Measurements from ENCODE around the gene MORN1. TPM values are rescaled to one million over a fixed set of nuclear protein-coding genes. Genes with fewer than 3 reads are reported as not detected.

Gene MORN1
- total and polyA plus RNA-seq, 2 experiments from 2014 or later = 4.5 to 9.4 TPM

DNA sequence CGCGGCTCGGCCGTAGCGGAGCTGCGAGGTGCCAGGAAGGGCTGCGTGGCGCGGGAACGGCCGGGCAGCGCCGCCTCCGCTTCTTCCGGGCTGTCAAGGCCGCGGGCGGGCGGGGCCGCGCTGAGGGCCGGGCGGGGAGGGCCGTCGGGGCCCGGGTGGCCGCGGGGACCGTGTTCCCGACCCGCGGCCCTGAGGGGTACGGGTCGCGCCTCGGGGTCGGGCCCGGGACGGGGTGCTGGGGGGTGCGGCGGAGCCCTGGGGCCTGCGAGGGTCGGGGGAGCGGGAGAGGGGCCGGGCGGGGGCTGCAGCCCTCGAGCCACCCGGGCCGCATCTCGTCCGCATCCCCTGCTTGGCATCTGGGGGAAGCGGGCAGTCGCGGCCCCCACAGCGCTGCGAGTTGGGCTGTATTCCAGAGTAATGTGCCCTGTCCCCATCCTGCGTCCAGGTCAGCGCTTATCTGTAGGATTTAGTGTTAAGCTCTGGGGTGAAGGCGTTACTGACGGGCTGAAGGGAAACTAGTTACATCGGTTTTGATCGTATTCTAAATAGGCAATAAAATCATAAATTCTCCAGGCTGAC lies 666 bp upstream of the MORN1 start:
- peaks cover 25% of the 10 kb centered on the region for H3K4me1 ChIP-seq (ENCODE audit: insufficient read depth)
- H3K4me2 ChIP-seq = peak overlapping the region; percentile 91
- no peak overlapping the region for H2AFZ ChIP-seq
- TF ChIP-seq EZH2phosphoT487 (IDR thresholded peaks at IDR 0.05; ENCODE audit: low read depth, severe bottlenecking, unreplicated experiment) = no peak
- TF ChIP-seq, protein P1, sequence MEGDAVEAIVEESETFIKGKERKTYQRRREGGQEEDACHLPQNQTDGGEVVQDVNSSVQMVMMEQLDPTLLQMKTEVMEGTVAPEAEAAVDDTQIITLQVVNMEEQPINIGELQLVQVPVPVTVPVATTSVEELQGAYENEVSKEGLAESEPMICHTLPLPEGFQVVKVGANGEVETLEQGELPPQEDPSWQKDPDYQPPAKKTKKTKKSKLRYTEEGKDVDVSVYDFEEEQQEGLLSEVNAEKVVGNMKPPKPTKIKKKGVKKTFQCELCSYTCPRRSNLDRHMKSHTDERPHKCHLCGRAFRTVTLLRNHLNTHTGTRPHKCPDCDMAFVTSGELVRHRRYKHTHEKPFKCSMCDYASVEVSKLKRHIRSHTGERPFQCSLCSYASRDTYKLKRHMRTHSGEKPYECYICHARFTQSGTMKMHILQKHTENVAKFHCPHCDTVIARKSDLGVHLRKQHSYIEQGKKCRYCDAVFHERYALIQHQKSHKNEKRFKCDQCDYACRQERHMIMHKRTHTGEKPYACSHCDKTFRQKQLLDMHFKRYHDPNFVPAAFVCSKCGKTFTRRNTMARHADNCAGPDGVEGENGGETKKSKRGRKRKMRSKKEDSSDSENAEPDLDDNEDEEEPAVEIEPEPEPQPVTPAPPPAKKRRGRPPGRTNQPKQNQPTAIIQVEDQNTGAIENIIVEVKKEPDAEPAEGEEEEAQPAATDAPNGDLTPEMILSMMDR (IDR thresholded peaks at IDR 0.05; ENCODE audit: poor library complexity) = no peak
- no peak for TF ChIP-seq EZH2 (IDR thresholded peaks at IDR 0.05; ENCODE audit: borderline replicate concordance)
- H3K4me3 ChIP-seq = peak overlapping the region; percentile 24
- peaks cover 27% of the 10 kb centered on the region for H4K20me1 ChIP-seq (ENCODE audit: insufficient read depth, poor library complexity, severe bottlenecking)
- no peaks in the 10 kb centered on the region for H3K36me3 ChIP-seq (replicated peaks; ENCODE audit: insufficient read depth, low read depth)
- no peaks in the 10 kb centered on the region for H3K9me3 ChIP-seq (ENCODE audit: low read depth)
- no peaks in the 10 kb centered on the region for H3K27me3 ChIP-seq
- peak; percentile 35 for DNase-seq (ENCODE audit: low spot score)
- 3% methylated on average over 38 of the region's 62 CpGs for WGBS (ENCODE audit: low lambda C conversion rate, missing lambda C conversion rate)
- H3K79me2 ChIP-seq = peaks cover 61% of the 10 kb centered on the region
- H3K9me2 ChIP-seq (replicated peaks; ENCODE audit: insufficient read depth) = no peaks in the 10 kb centered on the region
- H3K27ac ChIP-seq = peak overlapping the region; percentile 59

DNA sequence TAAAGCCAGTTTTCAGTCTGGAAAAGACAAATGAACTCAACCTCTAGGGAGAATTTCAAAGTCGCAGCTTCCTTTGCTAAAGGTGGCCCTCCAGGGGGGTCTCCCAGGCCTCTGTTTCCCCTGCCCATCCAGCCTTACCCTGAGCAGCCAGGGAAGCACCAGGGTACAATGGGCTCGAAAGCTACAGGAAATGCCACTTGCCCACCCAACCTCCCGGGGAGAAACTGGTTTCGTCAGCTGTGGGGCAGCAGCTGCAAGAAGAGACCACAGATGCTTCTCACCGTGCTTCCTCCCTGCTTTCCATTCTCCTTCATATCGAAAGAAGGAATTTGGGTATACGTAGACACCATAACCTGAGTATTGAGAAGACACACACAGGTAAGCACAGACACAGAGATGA lies 1.7 kb downstream of the MORN1 start:
- Histone ChIP-seq H3K27me3 (no peaks in the 10 kb centered on the region), H3K36me3 (replicated peaks; ENCODE audit: insufficient read depth, low read depth) (no peaks in the 10 kb centered on the region), H3K4me1 (ENCODE audit: insufficient read depth) (peaks cover 25% of the 10 kb centered on the region), H3K79me2 (peaks cover 38% of the 10 kb centered on the region), H4K20me1 (ENCODE audit: insufficient read depth, poor library complexity, severe bottlenecking) (peaks cover 23% of the 10 kb centered on the region), H3K27ac (no peak overlapping the region), H3K4me2 (no peak overlapping the region), H2AFZ (no peak overlapping the region), H3K9me2 (replicated peaks; ENCODE audit: insufficient read depth) (no peaks in the 10 kb centered on the region), H3K4me3 (no peak overlapping the region), H3K9me3 (ENCODE audit: low read depth) (no peaks in the 10 kb centered on the region)
- no peak for TF ChIP-seq EZH2phosphoT487 (IDR thresholded peaks at IDR 0.05; ENCODE audit: low read depth, severe bottlenecking, unreplicated experiment)
- TF ChIP-seq, protein P1 (IDR thresholded peaks at IDR 0.05; ENCODE audit: poor library complexity) = no peak
- no peak for TF ChIP-seq EZH2 (IDR thresholded peaks at IDR 0.05; ENCODE audit: borderline replicate concordance)
- no peak for DNase-seq (ENCODE audit: low spot score)
- 94% methylated on average over 7 of the region's 7 CpGs for WGBS (ENCODE audit: low lambda C conversion rate, missing lambda C conversion rate)

DNA sequence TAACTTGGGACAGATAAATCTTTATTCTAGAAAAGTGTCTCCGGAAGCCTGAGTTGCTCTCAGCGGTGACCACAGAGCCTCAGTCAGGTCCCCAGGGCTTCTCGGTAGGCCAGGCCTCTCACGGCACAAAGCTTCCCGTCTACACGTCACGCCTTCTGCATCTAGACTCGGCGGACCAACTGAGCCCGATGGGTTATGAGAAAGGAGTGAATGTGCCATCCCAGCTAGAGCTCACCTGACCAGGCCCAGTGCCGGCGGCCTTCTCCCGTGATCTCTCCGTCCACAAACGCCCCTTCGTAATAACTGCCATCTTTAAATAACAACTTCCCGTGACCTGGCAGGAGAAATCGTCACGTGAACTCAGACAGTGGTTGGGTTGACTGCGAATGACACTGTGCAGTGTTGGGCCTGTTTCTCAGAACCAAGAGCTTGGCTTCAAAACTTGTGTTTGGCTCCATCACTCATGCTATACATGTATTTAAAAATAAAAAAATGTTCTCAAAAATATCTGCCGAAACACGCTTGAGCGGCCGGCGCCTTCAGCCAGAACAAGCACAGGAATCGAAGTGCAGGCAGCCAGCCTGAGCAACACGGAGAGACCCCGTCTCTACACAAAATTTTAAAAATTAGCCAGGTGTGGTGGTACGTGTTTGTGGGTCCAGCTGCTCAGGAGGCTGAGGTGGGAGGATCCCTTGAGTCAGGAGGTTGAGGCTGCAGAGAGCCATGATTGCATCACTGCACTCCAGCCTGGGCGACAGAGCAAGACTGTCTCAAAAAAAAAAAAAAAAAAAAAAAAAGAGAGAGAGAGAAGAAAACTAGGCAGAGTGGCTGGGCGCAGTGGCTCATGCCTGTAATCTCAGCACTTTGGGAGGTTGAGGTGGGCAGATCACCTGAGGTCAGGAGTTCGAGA lies 3.1 kb downstream of the MORN1 start:
- Histone ChIP-seq H3K79me2 (peaks cover 24% of the 10 kb centered on the region), H3K27me3 (no peaks in the 10 kb centered on the region), H3K9me3 (ENCODE audit: low read depth) (no peaks in the 10 kb centered on the region), H3K9me2 (replicated peaks; ENCODE audit: insufficient read depth) (no peaks in the 10 kb centered on the region), H3K4me3 (no peak overlapping the region), H2AFZ (no peak overlapping the region), H3K27ac (no peak overlapping the region), H3K36me3 (replicated peaks; ENCODE audit: insufficient read depth, low read depth) (no peaks in the 10 kb centered on the region), H4K20me1 (ENCODE audit: insufficient read depth, poor library complexity, severe bottlenecking) (peaks cover 9% of the 10 kb centered on the region), H3K4me1 (ENCODE audit: insufficient read depth) (peaks cover 13% of the 10 kb centered on the region), H3K4me2 (no peak overlapping the region)
- 98% methylated on average over 32 of the region's 32 CpGs for WGBS (ENCODE audit: low lambda C conversion rate, missing lambda C conversion rate)
- DNase-seq (ENCODE audit: low spot score) = no peak
- TF ChIP-seq, protein P1 (IDR thresholded peaks at IDR 0.05; ENCODE audit: poor library complexity) = no peak
- TF ChIP-seq EZH2 (IDR thresholded peaks at IDR 0.05; ENCODE audit: borderline replicate concordance) = no peak
- no peak for TF ChIP-seq EZH2phosphoT487 (IDR thresholded peaks at IDR 0.05; ENCODE audit: low read depth, severe bottlenecking, unreplicated experiment)

All from hepatocyte (in vitro differentiated cells).